ENCODE results near the gene ZNHIT6.
A peak's percentile ranks its signal among the peaks of the same experiment; 100 is the strongest.
"Not testable (repeated sequence)": the region's sequence is repeated elsewhere in the genome, so short reads cannot be mapped to it uniquely, and the experiment has no call there.

ZNHIT6 gene

DNA sequence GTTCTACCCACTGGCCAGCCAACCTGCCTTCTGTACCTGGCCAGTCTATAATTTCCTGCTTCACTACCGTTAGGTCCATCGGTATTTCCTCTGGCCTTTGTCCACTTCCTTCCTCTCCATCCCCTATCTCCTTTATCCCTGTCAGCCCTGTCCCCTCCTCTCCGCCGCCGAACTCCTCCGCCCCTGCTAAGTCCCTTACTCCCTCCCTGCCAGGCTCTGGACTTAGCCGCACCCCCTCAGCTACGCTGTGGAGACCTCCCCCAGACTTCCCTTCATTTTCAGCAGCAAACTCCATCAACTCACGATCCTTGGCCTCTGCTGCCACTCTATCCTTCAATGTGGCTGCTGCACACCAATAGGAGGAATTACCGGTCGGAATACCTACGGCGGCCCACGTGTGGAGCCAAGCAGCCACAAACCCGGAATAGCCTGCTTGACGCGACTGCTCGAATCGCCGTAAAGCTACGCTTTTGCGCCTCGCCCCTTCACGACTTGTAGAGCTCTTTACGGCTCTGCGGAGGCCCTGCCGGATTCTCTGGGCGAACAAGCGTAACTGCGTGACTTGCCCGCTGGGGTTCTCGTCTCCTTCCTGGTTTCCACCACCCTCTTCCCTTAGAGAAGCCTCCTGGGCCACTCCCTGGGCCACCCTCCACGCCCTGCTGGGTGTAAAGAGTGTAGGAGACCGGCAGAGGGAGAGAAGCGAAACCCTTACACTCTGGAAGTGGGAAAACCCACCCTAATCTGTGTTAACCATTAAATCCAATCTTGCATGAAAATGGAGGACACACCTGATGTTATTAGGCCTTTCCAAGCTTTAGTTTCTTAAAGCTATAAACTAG, at the start of gene ZNHIT6:
ZNHIT6 (minus strand) TSS at position 444 of the 839 bp plus-strand sequence; CDS start at position 295, 149 bp downstream.
- peak; percentile 97 for DNase-seq

DNA sequence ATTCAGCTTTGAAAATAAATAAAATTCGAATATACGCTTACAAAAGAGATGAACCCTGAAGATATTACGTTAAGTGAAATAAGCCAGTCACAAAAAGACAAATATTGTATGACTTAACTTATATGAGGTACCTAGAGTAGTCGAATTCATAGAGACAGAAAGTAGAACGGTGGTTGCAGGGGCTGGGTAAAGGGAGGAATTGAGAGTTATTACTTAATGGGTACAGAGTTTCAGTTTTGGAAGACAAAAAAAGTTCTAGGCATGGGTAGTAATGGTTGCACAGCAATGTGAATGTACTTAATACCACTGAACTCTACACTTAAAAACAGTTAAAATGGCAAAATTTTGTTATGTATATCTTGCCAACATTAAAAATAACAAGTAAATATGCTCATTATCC, 48.6 kb upstream of the ZNHIT6 start:
- no peak for DNase-seq

DNA sequence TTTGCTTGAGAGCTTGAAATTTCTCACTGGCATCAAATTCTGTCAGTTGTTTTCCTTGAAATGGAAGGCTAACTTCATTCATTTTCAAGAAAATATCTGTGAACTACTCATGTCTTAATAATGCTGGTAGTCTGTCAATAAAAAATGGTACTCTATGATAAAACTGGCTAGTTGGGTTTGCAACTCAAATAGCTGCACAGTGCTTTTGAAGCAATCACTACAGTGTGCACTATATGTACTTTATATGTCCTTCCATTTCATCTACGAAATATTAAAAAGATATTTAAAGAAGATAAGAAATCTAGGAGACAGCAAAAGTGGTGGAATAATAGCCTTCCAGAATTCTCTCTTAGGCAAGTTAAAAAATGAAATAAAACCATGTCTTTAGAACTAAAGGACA, 39.9 kb upstream of the ZNHIT6 start:
- DNase-seq: no peak

GRCh38 chr1:85746777-85747176, 38.5 kb upstream of the ZNHIT6 start:
- DNase-seq: no peak

DNA sequence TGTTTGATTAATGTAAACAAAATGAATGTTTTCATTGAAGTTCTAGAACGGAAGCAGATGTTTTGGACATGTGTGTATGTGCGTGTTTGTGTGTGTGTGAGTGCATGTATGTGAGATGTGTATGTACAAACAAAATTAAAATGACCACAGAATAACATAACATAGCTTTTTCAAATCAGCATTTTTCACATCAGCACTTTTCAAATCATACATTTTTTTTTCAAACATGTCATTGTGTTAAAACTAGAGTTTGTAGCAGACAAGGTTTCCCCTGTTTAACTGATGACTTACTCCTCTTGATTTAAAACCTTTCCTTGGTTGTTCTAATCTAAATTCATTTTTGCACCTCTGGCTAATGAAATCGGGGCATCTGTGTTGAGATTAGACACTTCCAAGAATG, 35.6 kb upstream of the ZNHIT6 start:
- DNase-seq: no peak

DNA sequence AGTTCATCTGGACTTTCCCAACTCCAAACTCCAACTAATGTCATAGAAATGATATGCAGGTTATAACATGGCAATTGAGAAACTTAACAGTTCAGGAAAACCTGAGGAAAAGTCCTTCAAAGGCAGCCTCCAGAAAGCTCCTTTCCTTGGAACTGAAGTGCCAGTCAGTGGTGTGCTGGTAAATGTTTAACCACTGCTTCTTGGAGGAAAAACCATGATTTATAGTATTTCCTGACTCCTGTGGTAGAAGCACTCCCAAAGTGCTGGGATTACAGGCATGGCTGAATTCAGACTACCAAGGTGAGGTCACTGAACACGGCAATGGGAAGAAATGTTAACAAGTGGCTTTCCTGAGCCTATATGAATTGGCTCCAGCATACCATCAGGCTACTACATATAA, 26.7 kb upstream of the ZNHIT6 start:
- no peak for DNase-seq

DNA sequence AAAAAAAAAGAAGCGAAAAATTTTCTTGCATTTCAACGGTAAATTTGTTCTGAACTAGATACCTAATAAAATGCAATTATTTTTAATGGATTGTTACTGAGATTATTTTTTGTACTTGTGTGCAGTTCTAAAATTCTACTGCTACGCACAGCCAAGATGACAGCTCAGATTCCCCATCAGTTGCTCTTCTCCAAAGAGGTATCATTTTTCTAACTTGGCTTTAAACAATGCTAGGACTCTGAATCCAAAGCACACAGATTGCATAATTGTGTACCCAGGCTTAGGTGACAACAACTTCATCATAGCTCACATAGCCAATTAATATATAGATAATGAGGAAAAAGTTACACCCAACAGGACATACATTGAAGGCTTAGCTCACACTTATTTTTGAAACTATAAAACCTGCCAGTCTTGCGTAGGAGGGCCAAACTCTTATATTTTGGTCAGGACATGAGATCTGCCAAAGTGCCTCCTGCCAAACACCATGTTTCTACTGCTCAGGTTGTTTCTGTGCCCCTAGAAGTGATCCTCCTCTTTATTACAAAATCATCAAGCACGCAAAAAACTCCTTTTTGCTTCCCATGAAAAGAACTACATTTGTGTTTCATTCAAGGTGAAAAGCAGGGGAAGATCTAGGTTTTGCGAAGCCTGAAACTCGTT, 10.6 kb upstream of the ZNHIT6 start:
- no peak for DNase-seq

DNA sequence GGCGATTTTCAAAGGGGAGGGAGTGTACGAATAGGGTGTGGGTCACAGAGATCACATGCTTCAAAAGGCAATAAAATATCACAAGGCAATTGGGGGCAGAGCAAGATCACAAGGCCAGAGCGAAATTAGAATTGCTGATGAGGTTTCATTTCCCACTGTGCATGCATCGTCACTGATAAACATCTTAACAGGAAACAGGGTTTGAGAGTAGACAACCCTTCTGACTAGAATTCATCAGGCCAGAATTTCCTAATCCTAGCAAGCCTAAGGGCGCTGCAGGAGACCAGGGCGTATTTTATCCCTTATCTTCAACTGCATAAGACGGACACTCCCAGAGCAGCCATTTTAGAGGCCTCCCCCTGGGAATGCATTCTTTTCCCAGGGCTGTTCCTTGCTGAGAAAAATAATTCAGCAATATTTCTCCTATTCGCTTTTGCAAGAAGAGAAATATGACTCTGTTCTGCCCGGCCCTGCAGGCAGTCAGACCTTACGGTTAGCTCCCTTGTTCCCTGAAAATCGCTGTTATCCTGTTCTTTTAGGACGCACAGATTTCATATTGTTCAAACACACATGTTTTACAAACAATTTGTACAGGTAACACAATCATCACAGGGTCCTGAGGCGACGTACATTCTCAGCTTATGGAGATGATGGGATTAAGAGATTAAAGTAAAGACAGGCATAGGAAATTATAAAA, 6.3 kb upstream of the ZNHIT6 start:
- not testable (repeated sequence) for DNase-seq

- no peak for DNase-seq
These were observed 595 bp upstream of the ZNHIT6 start for GRCh38 chr1:85708829-85709227.

- DNase-seq: peak; percentile 2
These were observed 805 bp downstream of the ZNHIT6 start for GRCh38 chr1:85707267-85707989.

DNA sequence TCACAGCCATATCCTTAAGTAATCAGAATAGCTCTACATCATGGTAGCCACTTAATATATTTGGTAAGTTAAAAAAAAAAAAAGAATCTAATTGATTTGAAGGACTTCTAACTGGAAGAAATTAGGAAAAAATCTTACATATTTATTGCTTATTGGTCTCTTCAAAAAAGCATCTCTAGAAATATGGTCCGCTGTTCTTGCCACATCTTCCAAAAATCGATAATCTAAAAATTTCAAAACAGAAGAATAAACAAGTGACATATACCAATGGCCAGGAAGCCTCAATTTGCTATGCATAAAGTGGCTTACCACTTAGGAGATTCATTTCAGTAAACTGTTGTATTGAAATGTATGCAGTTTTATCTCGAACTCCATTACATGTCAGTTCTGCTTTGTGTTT, 2.3 kb downstream of the ZNHIT6 start:
- DNase-seq: no peak

GRCh38 chr1:85700422-85700821, 7.8 kb downstream of the ZNHIT6 start:
- DNase-seq: no peak

DNA sequence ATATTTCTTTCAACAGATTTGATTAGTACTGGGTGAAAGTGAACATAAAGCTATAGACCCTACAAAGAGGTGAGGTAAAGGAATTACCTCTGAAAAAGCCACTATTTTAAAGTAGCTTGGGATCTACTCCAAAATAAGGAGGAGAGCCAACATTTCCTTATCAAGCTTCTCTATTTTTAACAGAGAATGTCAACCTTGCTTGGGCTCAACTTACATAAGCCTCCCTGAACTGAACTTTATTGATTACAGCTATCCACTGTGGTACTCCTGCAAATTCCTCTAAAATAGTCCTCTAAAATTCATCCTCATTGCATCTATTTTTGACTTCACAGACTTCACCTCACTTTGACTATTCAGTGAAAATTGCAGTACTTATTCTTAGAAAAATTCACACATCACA, 10.3 kb downstream of the ZNHIT6 start:
- no peak for DNase-seq

- peak; percentile 63 for DNase-seq
These were observed 15.4 kb downstream of the ZNHIT6 start for GRCh38 chr1:85692730-85693314.

GRCh38 chr1:85689775-85690404, 18.3 kb downstream of the ZNHIT6 start:
- no peak for DNase-seq

DNA sequence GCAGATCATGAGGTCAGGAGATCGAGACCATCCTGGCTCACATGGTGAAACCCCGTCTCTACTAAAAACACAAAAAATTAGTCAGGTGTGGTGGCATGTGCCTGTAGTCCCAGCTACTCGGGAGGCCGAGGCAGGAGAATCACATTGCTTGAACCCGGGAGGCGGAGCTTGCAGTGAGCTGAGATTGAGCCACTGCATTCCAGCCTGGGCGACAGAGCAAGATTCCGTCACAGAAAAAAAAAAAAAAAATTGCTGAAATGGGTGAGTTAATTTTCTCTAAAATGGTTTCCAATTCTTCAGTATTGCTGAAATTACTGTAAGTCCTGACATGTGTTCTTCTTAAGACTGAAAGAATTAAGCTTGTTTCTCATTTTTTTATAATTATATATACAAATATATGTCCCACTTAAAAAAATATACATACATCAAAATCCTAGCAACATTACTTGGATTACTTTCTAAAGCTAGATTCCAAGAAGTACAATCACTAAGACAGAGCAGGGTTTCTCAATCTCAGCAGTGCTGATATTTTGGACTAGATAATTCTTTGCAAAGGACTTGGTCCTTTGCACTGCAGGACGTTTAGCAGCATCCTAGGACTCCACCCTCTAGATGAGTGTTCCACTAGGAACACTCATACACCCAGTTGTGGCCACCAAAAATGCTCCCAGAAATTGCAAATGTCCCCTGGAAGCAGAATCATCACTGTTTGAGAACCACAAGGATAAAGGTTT, 24.8 kb downstream of the ZNHIT6 start:
- DNase-seq: no peak

DNA sequence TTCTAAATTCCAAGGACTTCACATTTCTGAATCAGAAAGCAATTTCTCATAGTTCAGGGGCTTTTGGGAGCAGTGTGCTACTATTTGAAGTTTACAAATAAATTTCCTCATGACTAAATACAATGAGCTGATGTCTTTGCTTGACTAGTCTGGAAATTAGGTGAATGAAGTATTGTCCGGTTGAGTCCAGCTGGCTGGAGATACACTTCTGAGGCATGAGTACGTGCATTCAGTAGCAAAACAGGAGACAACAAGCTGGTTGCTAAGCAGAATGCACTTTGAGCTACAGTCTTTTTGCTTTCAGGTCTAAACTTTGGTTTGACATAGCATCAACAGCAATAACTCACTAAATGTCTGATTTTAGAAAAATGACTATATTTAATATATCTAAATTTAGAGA, 27.1 kb downstream of the ZNHIT6 start:
- DNase-seq: no peak

DNA sequence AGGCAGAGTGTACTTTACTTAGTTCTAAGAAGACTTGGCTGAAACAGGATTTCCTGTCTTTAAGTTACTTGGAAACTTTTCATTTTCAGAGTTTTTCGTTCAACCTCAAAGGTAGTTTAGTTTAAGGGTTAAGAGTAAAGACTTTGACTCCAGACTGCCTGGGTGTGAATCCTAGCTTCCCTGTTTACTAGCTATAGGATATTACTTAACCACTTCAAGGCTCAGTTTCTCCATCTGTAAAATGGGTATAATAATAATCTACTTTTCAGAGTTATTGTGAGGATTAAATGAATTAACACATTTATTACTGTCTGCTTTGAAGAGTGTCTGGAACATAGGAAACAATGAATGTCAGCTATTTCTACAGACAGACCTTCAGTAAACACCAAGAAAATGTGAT, 30.0 kb downstream of the ZNHIT6 start:
- no peak for DNase-seq

DNA sequence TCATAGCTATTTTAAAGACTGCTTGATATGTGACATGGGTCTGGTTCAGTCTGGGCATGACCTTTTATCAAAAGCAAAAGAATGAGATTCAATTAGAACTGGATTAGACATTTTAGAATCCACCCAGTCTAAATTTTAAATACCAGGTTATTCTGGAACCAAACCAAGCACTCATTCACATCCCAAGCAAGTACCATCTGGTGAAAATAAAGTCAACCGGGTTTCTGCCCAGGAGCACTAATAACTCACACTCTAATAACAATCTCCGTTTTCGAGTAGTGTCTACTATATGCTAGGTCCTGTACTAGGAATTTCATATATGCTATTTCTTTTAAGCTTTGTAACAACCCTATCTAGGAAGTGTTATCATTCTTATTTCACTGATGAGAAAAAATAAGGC, 30.6 kb downstream of the ZNHIT6 start:
- DNase-seq: no peak

GRCh38 chr1:85672031-85672660, 36.1 kb downstream of the ZNHIT6 start:
- no peak for DNase-seq

DNA sequence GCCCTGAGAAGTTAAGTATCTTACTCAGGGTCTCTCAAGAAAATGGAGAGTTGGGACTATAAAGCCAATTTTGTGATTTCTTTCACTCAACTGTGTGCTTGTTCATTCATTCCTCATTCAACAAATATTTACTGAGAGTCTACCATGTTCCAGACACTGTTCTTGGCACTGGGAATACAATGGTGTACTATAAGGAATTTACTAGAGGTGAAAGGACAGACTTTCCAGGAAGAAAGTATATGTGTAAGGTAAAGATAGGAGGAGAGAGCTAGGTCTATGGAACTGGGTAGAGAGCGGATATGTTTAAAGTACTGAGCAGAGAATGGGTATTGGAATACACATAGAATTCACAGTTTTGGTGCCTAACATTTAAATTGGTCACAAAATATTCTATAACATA, 42.3 kb downstream of the ZNHIT6 start:
- DNase-seq: no peak

Measured in EL (cell line).